ENCODE measurements around the gene HOOK1.

HOOK1 gene

GRCh38 chr1:59924653-59925052, 109.9 kb downstream of the HOOK1 start:
- no peak overlapping the region for H2AFZ ChIP-seq (ENCODE audit: low read length)
- no peaks in the 10 kb centered on the region for H3K27me3 ChIP-seq (ENCODE audit: insufficient read depth, low read length)
- no peaks in the 10 kb centered on the region for H3K79me2 ChIP-seq (ENCODE audit: insufficient read depth, low read length)
- H4K20me1 ChIP-seq (ENCODE audit: insufficient read depth, low read length): no peaks in the 10 kb centered on the region
- no peak overlapping the region for H3K4me2 ChIP-seq (ENCODE audit: low read length)
- H3K4me1 ChIP-seq (ENCODE audit: insufficient read depth, low read length, severe bottlenecking): no peaks in the 10 kb centered on the region
- no peak overlapping the region for H3K4me3 ChIP-seq (ENCODE audit: low read depth, low read length, poor library complexity, severe bottlenecking)
- H3K9me3 ChIP-seq (ENCODE audit: low read length): no peaks in the 10 kb centered on the region
- no peak for TF ChIP-seq EZH2 (IDR thresholded peaks at IDR 0.05; ENCODE audit: borderline replicate concordance, low read length)
- TF ChIP-seq CTCF (IDR thresholded peaks at IDR 0.05; ENCODE audit: low read length): no peak
- no peaks in the 10 kb centered on the region for H3F3A ChIP-seq (ENCODE audit: insufficient read depth, low read length)
- no peaks in the 10 kb centered on the region for H3K9me2 ChIP-seq (ENCODE audit: low read depth, low read length)
- H3K36me3 ChIP-seq (ENCODE audit: insufficient read depth, low read length): no peaks in the 10 kb centered on the region
- H3K27ac ChIP-seq (ENCODE audit: low read depth, low read length, poor library complexity, severe bottlenecking): no peak overlapping the region
- no peak overlapping the region for H3K9ac ChIP-seq (ENCODE audit: low read length)
